ENCODE results near the gene PBX1. TPM values are rescaled to one million over a fixed set of nuclear protein-coding genes. Genes with fewer than 3 reads are reported as not detected.

The PBX1 gene
- total RNA-seq, 1 experiment from 2014 or later = 9.8 TPM

GRCh38 chr1:164511001-164511705 is 47.8 kb upstream of the PBX1 start:
- H3K79me2 ChIP-seq (ENCODE audit: low read length) = no peaks in the 10 kb centered on the region
- DNase-seq = no peak
- H3K9ac ChIP-seq (ENCODE audit: low read length) = no peak overlapping the region
- no peaks in the 10 kb centered on the region for H4K20me1 ChIP-seq (ENCODE audit: low read length)
- no peaks in the 10 kb centered on the region for H3K9me2 ChIP-seq (replicated peaks; ENCODE audit: low read length)
- H3K36me3 ChIP-seq (ENCODE audit: low read depth, low read length) = no peaks in the 10 kb centered on the region
- TF ChIP-seq EZH2 (IDR thresholded peaks at IDR 0.05; ENCODE audit: low read length, unreplicated experiment) = no peak
- TF ChIP-seq EZH2phosphoT487 (IDR thresholded peaks at IDR 0.05; ENCODE audit: borderline replicate concordance, low read length) = no peak
- TF ChIP-seq CTCF (conservative IDR thresholded peaks at IDR 0.05; ENCODE audit: low read depth, low read length) = no peak
- H3K27ac ChIP-seq (ENCODE audit: low read length) = no peak overlapping the region
- peaks cover 72% of the 10 kb centered on the region for H3K27me3 ChIP-seq (ENCODE audit: low read length)
- CTCF ChIA-PET = interaction anchor here (0.6 to 1.0 kb wide), 4 partner anchors 91 to 1427 kb away, joined by 3 to 4 read pairs (median 3); no protein-coding TSS in a partner anchor
- H3F3A ChIP-seq (ENCODE audit: low read length, unreplicated experiment) = no peaks in the 10 kb centered on the region
- H3K4me1 ChIP-seq (ENCODE audit: insufficient read depth, low read length) = no peaks in the 10 kb centered on the region
- H3K4me3 ChIP-seq (ENCODE audit: low read length) = no peak overlapping the region
- H3K9me3 ChIP-seq (ENCODE audit: low read length) = no peaks in the 10 kb centered on the region
- BruUV-seq (replicated peaks) = no TSS peak
- intact Hi-C loops (cut with micrococcal nuclease) = loop anchor here (2.0 kb wide), 1 partner anchor 562 kb away; no protein-coding TSS in a partner anchor
- H2AFZ ChIP-seq (ENCODE audit: low read length) = no peak overlapping the region
- peak; percentile 21 for ATAC-seq
- POLR2A ChIA-PET (ENCODE audit: unreplicated experiment) = interaction anchor here (0.6 kb wide), 1 partner anchor 404 kb away, joined by 4 read pairs; no protein-coding TSS in a partner anchor
- no peak overlapping the region for H3K4me2 ChIP-seq (ENCODE audit: low read length)

- intact Hi-C loops (cut with micrococcal nuclease) = no loop called here
- POLR2A ChIA-PET (ENCODE audit: unreplicated experiment) = no interaction called here
- CTCF ChIA-PET = no interaction called here
- DNase-seq (no peak), ATAC-seq (no peak; the same call in 1 of the 2 replicates)
- H2AFZ ChIP-seq (ENCODE audit: low read length) = no peak overlapping the region
- H3K27ac ChIP-seq (ENCODE audit: low read length) = no peak overlapping the region
- H3K9ac ChIP-seq (ENCODE audit: low read length) = no peak overlapping the region
- no peak overlapping the region for H3K4me2 ChIP-seq (ENCODE audit: low read length)
- TF ChIP-seq EZH2 (IDR thresholded peaks at IDR 0.05; ENCODE audit: low read length, unreplicated experiment) = no peak
- no peak for TF ChIP-seq EZH2phosphoT487 (IDR thresholded peaks at IDR 0.05; ENCODE audit: borderline replicate concordance, low read length)
- no peak for TF ChIP-seq CTCF (conservative IDR thresholded peaks at IDR 0.05; ENCODE audit: low read depth, low read length)
- peaks cover 81% of the 10 kb centered on the region for H3K27me3 ChIP-seq (ENCODE audit: low read length)
- H3K36me3 ChIP-seq (ENCODE audit: low read depth, low read length) = no peaks in the 10 kb centered on the region
- no peak overlapping the region for H3K4me3 ChIP-seq (ENCODE audit: low read length)
- H3F3A ChIP-seq (ENCODE audit: low read length, unreplicated experiment) = no peaks in the 10 kb centered on the region
- BruUV-seq (replicated peaks) = no TSS peak
- H4K20me1 ChIP-seq (ENCODE audit: low read length) = no peaks in the 10 kb centered on the region
- no peaks in the 10 kb centered on the region for H3K9me2 ChIP-seq (replicated peaks; ENCODE audit: low read length)
- H3K4me1 ChIP-seq (ENCODE audit: insufficient read depth, low read length) = no peaks in the 10 kb centered on the region
- no peaks in the 10 kb centered on the region for H3K9me3 ChIP-seq (ENCODE audit: low read length)
- no peaks in the 10 kb centered on the region for H3K79me2 ChIP-seq (ENCODE audit: low read length)
Observed at GRCh38 chr1:164515231-164515630, 43.8 kb upstream of the PBX1 start.

- H3K4me1 ChIP-seq (ENCODE audit: insufficient read depth, low read length) = no peaks in the 10 kb centered on the region
- no peaks in the 10 kb centered on the region for H3K79me2 ChIP-seq (ENCODE audit: low read length)
- H3K9ac ChIP-seq (ENCODE audit: low read length) = no peak overlapping the region
- no peak for TF ChIP-seq CTCF (conservative IDR thresholded peaks at IDR 0.05; ENCODE audit: low read depth, low read length)
- no peak for TF ChIP-seq EZH2 (IDR thresholded peaks at IDR 0.05; ENCODE audit: low read length, unreplicated experiment)
- TF ChIP-seq EZH2phosphoT487 (IDR thresholded peaks at IDR 0.05; ENCODE audit: borderline replicate concordance, low read length) = no peak
- no peak overlapping the region for H3K4me3 ChIP-seq (ENCODE audit: low read length)
- CTCF ChIA-PET = no interaction called here
- H3F3A ChIP-seq (ENCODE audit: low read length, unreplicated experiment) = no peaks in the 10 kb centered on the region
- peaks cover 79% of the 10 kb centered on the region for H3K27me3 ChIP-seq (ENCODE audit: low read length)
- H3K9me3 ChIP-seq (ENCODE audit: low read length) = no peaks in the 10 kb centered on the region
- H3K27ac ChIP-seq (ENCODE audit: low read length) = no peak overlapping the region
- BruUV-seq (replicated peaks) = no TSS peak
- ATAC-seq (no peak), DNase-seq (no peak)
- H3K9me2 ChIP-seq (replicated peaks; ENCODE audit: low read length) = no peaks in the 10 kb centered on the region
- no peak overlapping the region for H2AFZ ChIP-seq (ENCODE audit: low read length)
- POLR2A ChIA-PET (ENCODE audit: unreplicated experiment) = no interaction called here
- no peak overlapping the region for H3K4me2 ChIP-seq (ENCODE audit: low read length)
- H3K36me3 ChIP-seq (ENCODE audit: low read depth, low read length) = no peaks in the 10 kb centered on the region
- intact Hi-C loops (cut with micrococcal nuclease) = no loop called here
- H4K20me1 ChIP-seq (ENCODE audit: low read length) = no peaks in the 10 kb centered on the region
Observed at GRCh38 chr1:164515711-164516331, 43.2 kb upstream of the PBX1 start.
